Measurements from ENCODE around the gene TWIST2.

TWIST2 gene

DNA sequence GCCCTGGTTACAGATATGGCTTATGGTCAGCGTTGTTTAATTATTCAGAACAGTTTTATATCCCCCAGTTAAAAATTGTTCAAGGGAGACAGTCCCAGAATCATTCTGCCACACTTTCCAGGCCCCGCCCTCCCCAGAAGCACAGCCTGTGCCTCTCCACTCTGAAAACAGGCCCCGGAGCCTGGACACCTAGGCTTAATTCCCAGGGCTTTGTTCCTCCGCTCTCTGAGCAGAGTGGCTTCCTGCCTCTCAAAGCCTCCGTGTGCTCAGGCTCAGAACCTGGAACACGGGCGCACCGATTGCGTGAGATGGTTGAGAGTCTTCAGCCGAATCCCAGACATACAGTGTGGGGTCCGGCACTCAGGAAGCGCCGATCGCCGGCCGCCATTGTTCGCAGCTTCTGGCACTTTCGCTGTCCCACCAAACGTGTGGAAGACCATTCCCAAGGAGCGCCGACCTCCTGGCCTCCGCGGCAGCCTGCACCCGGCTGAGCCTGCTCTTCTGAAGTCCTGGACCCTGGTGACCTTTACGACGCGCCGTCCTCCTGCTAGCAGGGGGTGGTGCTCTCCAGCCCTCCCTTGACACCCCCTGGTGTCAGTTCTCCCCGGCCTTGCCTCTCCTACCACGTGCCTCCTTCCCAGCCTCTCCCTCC is 45.6 kb downstream of the TWIST2 start:
- DNase-seq = no peak

- no peak for DNase-seq
Measured at GRCh38 chr2:238894226-238894949, 46.5 kb downstream of the TWIST2 start.

- no peak for DNase-seq
Measured at GRCh38 chr2:238894950-238895298, 47.0 kb downstream of the TWIST2 start.

DNA sequence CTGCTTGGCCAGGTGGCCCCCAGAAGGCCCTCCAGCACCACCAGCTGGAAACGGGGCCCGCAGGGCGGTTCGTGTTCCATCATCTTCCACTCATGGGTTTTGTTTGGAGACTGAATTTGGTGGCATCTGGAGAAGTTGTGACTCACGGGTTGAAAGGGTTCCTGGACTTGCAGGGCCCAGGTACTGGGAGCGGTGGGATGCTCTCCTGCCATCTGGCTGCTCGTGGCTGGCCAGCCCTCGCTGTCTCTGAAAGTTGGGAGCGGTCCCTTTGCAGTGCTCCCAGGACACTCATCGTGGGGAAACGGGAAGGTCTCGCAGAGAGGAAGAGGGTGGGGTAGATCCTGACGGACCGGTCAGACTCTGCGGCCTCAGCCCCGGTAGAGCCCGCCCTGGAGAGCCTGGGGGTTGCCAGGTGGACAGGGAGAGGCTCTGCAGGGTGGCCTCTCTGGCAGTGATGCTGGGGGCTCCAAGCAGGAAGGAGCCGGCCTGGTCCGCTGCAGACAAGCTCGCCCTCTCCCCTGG is 47.5 kb downstream of the TWIST2 start:
- no peak for DNase-seq

- DNase-seq = no peak
Measured at GRCh38 chr2:238895891-238896600, 48.2 kb downstream of the TWIST2 start.

DNA sequence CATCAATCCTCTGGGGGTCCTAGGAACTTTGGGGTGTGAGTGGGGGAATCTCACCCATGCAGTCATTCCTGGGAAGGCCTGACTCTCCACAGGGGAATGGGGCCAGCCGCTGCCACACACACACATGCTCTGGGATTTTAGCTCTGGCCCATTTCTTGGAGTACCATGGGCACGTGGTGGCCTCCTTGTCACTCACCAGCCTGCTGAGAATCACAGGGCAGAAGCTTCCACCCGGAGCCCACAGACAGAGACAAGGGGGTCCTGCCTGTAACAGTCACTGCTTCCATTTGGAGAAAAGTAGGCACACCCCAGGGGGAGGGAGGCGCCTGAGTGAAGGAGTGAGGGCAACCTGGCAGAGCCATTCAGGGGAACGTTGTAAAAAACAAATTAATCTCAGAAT is 48.8 kb downstream of the TWIST2 start:
- DNase-seq = no peak

DNA sequence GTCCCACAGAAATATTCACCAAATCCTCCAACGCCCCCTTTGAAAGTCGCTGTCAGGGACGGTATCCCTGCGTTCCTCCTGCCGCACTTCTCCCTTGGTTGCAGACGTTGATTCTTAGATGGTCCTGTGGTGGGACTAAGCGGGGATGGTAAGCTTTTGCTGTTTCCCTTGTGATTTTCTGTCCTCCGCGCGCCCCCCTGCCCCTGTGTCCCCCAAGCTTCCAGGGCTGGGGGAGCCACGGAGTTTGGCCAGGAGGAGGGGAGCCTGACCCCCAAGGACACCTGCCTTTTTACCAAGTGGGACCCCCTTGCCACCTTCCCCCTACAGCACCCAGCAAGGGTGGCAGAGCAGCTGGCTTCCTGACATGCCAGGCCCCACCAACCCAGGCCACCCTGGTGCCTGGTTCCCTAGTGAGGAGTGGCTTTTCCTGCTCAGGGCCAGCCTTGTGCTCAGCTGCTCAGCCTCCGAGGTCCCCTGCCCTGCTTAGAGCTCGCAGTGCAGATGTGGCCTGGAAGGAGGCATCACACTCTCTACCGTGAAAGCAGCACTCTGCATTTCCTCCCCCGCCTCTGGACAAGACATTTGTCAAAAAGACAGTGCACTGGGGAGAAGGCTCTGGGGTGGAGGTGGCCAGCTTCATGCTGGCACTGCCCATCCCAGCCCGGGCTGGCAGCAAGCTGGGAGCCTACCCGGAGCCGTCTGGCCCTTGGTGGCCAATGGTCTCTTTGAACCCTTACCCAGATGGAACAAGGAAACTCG is 49.4 kb downstream of the TWIST2 start:
- DNase-seq = no peak

DNA sequence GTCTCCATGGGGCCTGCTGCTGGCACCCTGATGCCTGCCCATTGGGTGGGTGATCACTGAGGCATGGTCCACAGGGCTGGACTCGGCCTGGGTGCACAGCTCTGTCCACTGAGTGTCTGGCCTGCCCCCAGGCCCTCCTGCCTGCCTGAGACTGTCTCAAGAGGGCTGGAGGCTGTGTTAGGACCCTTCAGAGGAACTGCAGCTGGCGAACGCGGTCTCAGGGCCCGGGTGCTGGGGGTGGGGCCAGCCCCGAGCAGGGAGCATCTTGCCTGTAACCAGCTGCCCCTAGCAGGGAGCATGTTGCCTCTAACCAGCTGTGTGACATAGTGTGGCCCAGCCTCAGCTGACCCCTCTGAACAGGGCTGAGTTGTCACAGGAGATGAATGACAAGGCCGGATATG is 50.0 kb downstream of the TWIST2 start:
- no peak for DNase-seq

- DNase-seq = no peak
Measured at GRCh38 chr2:238898534-238899281, 50.8 kb downstream of the TWIST2 start.

GRCh38 chr2:238899386-238899785 is 51.5 kb downstream of the TWIST2 start:
- no peak for DNase-seq

DNA sequence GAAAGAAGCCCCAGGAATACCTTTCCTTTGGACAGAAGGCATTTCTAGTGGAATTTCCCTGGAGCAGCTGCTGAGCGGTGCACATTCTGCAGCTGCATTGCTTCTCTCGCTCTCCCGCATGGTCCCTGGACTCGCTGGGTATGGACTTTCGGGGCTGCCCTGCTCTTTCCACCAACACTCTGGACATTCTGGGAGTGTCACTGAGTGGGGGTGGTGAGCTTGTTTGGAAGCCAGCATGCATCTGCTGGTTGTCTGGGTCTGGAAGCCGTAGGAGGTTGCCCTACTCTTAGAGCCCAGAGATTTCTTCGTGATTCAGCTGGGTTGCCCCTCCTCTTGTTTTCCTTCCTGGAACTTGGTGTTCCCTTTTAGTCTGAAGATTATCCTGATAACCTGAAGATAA is 52.6 kb downstream of the TWIST2 start:
- no peak for DNase-seq

GRCh38 chr2:238901461-238902057 is 53.7 kb downstream of the TWIST2 start:
- no peak for DNase-seq

- DNase-seq = no peak
Measured at GRCh38 chr2:238902285-238902684, 54.4 kb downstream of the TWIST2 start.

DNA sequence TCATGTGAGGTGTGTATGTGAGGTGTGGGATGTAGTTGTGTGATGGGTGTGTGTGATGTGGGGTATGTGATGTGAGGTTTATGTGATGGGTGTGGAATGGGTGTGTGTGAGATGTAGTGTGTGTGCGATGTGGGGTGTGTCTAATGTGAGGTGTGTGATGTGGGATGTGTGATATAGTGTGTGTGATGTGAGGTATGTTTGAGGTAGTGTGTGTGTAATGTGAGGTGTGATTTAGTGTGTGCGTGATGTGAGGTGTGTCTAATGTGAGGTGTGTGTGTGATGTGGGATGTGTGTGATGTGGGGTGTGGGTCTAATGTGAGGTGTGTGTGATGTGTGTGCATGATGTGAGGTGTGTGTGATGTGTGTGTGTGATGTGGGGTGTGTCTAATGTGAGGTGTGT is 55.3 kb downstream of the TWIST2 start:
- no peak for DNase-seq

- DNase-seq = no peak
Measured at GRCh38 chr2:238904177-238904576, 56.3 kb downstream of the TWIST2 start.

GRCh38 chr2:238904716-238905115 is 56.8 kb downstream of the TWIST2 start:
- no peak for DNase-seq

- no peak for DNase-seq
Measured at GRCh38 chr2:238905224-238905623, 57.3 kb downstream of the TWIST2 start.

- no peak for DNase-seq
Measured at GRCh38 chr2:238905644-238906043, 57.8 kb downstream of the TWIST2 start.

GRCh38 chr2:238906254-238906935 is 58.5 kb downstream of the TWIST2 start:
- no peak for DNase-seq

DNA sequence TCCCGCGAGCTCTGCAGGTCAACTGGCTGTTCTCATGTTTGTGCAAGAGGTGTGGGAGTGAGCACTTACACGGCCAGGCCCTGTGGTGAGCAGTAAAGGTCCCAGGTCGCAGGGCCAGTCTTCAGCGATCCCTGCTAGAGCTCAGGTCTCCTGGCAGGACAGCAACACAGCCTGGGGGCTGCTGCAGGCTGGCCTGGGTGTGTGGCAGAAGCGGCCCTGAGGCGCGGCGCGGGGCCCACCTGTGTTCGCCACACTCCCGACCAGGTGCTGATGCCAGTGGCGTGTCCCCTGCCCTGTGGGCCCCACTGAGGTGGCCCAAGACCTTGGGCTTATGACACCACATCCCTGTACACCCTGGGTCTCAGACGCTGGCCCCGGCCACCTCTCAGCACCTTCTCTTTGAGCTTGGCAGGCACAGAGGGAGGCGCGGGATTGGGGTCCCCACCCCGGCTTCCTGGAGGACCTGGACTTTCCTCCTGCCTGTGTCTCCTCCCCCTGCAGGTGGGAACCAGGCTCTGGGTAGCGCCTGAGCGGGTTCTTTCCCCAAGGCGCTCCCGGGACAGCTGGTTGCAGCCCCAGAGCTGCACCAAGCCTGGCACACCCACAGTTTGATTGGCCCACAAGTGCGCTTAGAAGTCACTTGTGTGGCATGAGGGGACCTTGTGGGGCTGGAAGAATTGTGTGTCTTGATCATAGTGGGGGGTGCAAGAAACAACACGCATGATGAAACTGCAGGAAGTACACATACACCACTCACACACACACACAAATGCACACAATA is 59.2 kb downstream of the TWIST2 start:
- no peak for DNase-seq

Data from MV-4-11 (cell line).